ENCODE results near the gene C3orf20. TPM values are rescaled to one million over a fixed set of nuclear protein-coding genes. Genes with fewer than 3 reads are reported as not detected.

C3orf20 gene
- total RNA-seq, 1 experiment from 2014 or later: not detected

DNA sequence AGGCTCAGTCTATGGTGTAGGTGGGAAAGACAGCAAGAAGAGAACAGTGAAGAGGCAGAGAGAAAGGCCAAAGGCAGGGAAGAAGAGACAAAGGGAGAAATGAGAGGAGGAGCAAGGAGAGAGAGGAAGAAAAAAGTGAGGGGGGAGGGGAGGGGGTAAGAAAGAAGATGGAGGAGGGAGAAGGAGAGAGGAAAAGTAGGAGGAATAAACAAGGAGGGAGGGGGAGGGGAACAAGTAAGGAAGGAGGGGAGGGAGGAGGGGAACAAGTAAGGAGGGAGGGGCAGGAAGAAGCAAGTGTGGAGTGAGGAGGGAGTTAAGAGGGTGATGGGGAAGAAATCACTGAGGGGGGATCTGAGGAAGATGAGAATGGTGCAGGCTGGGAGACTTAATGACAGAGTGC is 98.3 kb downstream of the C3orf20 start:
- no peaks in the 10 kb centered on the region for H3K4me1 ChIP-seq (ENCODE audit: control insufficient read depth, insufficient read depth, low read length)
- no peak overlapping the region for H3K27ac ChIP-seq (ENCODE audit: low read length)
- no peaks in the 10 kb centered on the region for H3K27me3 ChIP-seq (ENCODE audit: control insufficient read depth, insufficient read depth, low read length)
- no peak overlapping the region for H3K4me3 ChIP-seq (ENCODE audit: low read depth in 2 of 2, low read length in 2 of 2)
- TF ChIP-seq, protein P1, sequence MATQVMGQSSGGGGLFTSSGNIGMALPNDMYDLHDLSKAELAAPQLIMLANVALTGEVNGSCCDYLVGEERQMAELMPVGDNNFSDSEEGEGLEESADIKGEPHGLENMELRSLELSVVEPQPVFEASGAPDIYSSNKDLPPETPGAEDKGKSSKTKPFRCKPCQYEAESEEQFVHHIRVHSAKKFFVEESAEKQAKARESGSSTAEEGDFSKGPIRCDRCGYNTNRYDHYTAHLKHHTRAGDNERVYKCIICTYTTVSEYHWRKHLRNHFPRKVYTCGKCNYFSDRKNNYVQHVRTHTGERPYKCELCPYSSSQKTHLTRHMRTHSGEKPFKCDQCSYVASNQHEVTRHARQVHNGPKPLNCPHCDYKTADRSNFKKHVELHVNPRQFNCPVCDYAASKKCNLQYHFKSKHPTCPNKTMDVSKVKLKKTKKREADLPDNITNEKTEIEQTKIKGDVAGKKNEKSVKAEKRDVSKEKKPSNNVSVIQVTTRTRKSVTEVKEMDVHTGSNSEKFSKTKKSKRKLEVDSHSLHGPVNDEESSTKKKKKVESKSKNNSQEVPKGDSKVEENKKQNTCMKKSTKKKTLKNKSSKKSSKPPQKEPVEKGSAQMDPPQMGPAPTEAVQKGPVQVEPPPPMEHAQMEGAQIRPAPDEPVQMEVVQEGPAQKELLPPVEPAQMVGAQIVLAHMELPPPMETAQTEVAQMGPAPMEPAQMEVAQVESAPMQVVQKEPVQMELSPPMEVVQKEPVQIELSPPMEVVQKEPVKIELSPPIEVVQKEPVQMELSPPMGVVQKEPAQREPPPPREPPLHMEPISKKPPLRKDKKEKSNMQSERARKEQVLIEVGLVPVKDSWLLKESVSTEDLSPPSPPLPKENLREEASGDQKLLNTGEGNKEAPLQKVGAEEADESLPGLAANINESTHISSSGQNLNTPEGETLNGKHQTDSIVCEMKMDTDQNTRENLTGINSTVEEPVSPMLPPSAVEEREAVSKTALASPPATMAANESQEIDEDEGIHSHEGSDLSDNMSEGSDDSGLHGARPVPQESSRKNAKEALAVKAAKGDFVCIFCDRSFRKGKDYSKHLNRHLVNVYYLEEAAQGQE (IDR thresholded peaks at IDR 0.05; ENCODE audit: insufficient read depth in 1 of 2, low read depth in 2 of 2, low read length in 1 of 2): no peak
- TF ChIP-seq TCF7L2 (IDR thresholded peaks at IDR 0.05; ENCODE audit: low read depth, low read length) (no peak), SIN3A (IDR thresholded peaks at IDR 0.05; ENCODE audit: borderline replicate concordance, insufficient read depth, low read depth, low read length) (no peak), POLR2AphosphoS5 (IDR thresholded peaks at IDR 0.05; ENCODE audit: low read depth, low read length) (no peak)
- TF ChIP-seq, protein P2, sequence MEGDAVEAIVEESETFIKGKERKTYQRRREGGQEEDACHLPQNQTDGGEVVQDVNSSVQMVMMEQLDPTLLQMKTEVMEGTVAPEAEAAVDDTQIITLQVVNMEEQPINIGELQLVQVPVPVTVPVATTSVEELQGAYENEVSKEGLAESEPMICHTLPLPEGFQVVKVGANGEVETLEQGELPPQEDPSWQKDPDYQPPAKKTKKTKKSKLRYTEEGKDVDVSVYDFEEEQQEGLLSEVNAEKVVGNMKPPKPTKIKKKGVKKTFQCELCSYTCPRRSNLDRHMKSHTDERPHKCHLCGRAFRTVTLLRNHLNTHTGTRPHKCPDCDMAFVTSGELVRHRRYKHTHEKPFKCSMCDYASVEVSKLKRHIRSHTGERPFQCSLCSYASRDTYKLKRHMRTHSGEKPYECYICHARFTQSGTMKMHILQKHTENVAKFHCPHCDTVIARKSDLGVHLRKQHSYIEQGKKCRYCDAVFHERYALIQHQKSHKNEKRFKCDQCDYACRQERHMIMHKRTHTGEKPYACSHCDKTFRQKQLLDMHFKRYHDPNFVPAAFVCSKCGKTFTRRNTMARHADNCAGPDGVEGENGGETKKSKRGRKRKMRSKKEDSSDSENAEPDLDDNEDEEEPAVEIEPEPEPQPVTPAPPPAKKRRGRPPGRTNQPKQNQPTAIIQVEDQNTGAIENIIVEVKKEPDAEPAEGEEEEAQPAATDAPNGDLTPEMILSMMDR (IDR thresholded peaks at IDR 0.05): no peak
- BruUV-seq (replicated peaks): no TSS peak
- in situ Hi-C loops (cut with HindIII; ENCODE audit: low pct_unique_long_range_greater_than_20kb, low sequenced_read_pairs) (no loop called here), intact Hi-C loops (cut with micrococcal nuclease; ENCODE audit: unreplicated experiment) (no loop called here)
- DNase-seq (ENCODE audit: low read depth, low spot score) (no peak), ATAC-seq (no peak)
- no peaks in the 10 kb centered on the region for H3K36me3 ChIP-seq (ENCODE audit: control insufficient read depth, insufficient read depth, low read length)
- POLR2A ChIA-PET: no interaction called here
- H3K9me3 ChIP-seq (ENCODE audit: control insufficient read depth, insufficient read depth, low read depth, low read length): no peaks in the 10 kb centered on the region
- CTCF ChIA-PET: no interaction called here

DNA sequence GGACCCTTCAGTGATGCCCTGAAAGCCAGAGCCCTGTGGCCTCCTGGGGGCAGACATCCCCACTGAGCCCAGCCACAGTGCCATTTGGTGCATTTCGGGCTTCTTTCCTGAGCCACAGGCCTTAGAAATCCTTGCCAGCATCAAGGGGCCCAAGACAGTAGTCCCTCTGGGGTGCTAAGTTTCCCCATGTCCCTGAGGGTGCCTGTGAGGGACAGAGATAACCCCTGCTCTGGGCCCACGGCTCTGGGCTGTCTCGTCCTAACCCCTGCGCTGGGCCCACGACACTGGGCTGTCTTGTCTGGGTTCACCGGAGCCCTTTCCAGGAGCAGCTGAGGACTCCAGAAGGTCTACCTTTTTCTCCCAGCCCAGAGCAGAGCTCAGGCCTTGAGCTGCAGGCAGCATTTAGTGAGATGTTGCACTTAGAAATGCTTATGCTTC is 98.8 kb downstream of the C3orf20 start:
- H3K4me3 ChIP-seq (ENCODE audit: low read depth in 2 of 2, low read length in 2 of 2): no peak overlapping the region
- no peak for DNase-seq (ENCODE audit: low read depth, low spot score)
- no TSS peak for BruUV-seq (replicated peaks)
- ChIA-PET CTCF (no interaction called here), POLR2A (no interaction called here)
- no peak overlapping the region for H3K27ac ChIP-seq (ENCODE audit: low read length)
- no peak for ATAC-seq
- no peak for TF ChIP-seq TCF7L2 (IDR thresholded peaks at IDR 0.05; ENCODE audit: low read depth, low read length)
- TF ChIP-seq, protein P1 (IDR thresholded peaks at IDR 0.05; ENCODE audit: insufficient read depth in 1 of 2, low read depth in 2 of 2, low read length in 1 of 2): no peak
- TF ChIP-seq, protein P2 (IDR thresholded peaks at IDR 0.05): no peak
- TF ChIP-seq SIN3A (IDR thresholded peaks at IDR 0.05; ENCODE audit: borderline replicate concordance, insufficient read depth, low read depth, low read length): no peak
- no peak for TF ChIP-seq POLR2AphosphoS5 (IDR thresholded peaks at IDR 0.05; ENCODE audit: low read depth, low read length)
- H3K4me1 ChIP-seq (ENCODE audit: control insufficient read depth, insufficient read depth, low read length): no peaks in the 10 kb centered on the region
- no peaks in the 10 kb centered on the region for H3K36me3 ChIP-seq (ENCODE audit: control insufficient read depth, insufficient read depth, low read length)
- H3K9me3 ChIP-seq (ENCODE audit: control insufficient read depth, insufficient read depth, low read depth, low read length): no peaks in the 10 kb centered on the region
- in situ Hi-C loops (cut with HindIII; ENCODE audit: low pct_unique_long_range_greater_than_20kb, low sequenced_read_pairs): no loop called here
- intact Hi-C loops (cut with micrococcal nuclease; ENCODE audit: unreplicated experiment): no loop called here
- H3K27me3 ChIP-seq (ENCODE audit: control insufficient read depth, insufficient read depth, low read length): no peaks in the 10 kb centered on the region
